ENCODE data around the gene CD209. TPM values are rescaled to one million over a fixed set of nuclear protein-coding genes. Genes with fewer than 3 reads are reported as not detected.
A peak's percentile ranks its signal among the peaks of the same experiment; 100 is the strongest.

The CD209 gene
- total and polyA plus RNA-seq, 2 experiments from 2014 or later = 0.35 TPM; not detected in 1

GRCh38 chr19:7739801-7740681 is 7.3 kb downstream of the CD209 start:
- H3K27ac Mint-ChIP-seq = no peak overlapping the region
- no peak for DNase-seq (ENCODE audit: low spot score)
- H3K4me1 Mint-ChIP-seq = peaks cover 4% of the 10 kb centered on the region; the same call in 2 of the 3 replicates
- no peak overlapping the region for H3K27ac ChIP-seq (ENCODE audit: low read depth)
- no peaks in the 10 kb centered on the region for H3K9me2 ChIP-seq (ENCODE audit: insufficient read depth)
- ATAC-seq = no peak
- no peak for TF ChIP-seq ETS1 (IDR thresholded peaks at IDR 0.05)
- no peak for TF ChIP-seq CTCF (conservative IDR thresholded peaks at IDR 0.05; ENCODE audit: low read depth in 2 of 2)
- no peak for TF ChIP-seq POLR2AphosphoS5 (IDR thresholded peaks at IDR 0.05; ENCODE audit: low read depth)
- no peak for TF ChIP-seq NANOG (IDR thresholded peaks at IDR 0.05; ENCODE audit: borderline replicate concordance)
- no peak for TF ChIP-seq ZNF462 (CRISPR knock-in tag; IDR thresholded peaks at IDR 0.05)
- no peak for TF ChIP-seq ZNF114 (CRISPR knock-in tag; IDR thresholded peaks at IDR 0.05)
- TF ChIP-seq ZNF331 (CRISPR knock-in tag; IDR thresholded peaks at IDR 0.05; ENCODE audit: low read depth) = no peak
- TF ChIP-seq CREB1 (CRISPR knock-in tag; IDR thresholded peaks at IDR 0.05; ENCODE audit: low read depth) = no peak
- no peak for TF ChIP-seq EZH2 (IDR thresholded peaks at IDR 0.05; ENCODE audit: low read depth, unreplicated experiment)
- TF ChIP-seq JUNB (IDR thresholded peaks at IDR 0.05; ENCODE audit: unreplicated experiment) = no peak
- TF ChIP-seq REST (IDR thresholded peaks at IDR 0.05; ENCODE audit: unreplicated experiment) = no peak
- TF ChIP-seq STAT1 (IDR thresholded peaks at IDR 0.05; ENCODE audit: unreplicated experiment) = no peak
- TF ChIP-seq EZH2phosphoT487 (IDR thresholded peaks at IDR 0.05; ENCODE audit: unreplicated experiment) = no peak
- no peaks in the 10 kb centered on the region for H3K27me3 ChIP-seq (ENCODE audit: insufficient read depth)
- H3F3A ChIP-seq (replicated peaks; ENCODE audit: low read depth) = no peaks in the 10 kb centered on the region
- no peaks in the 10 kb centered on the region for H3K4me1 ChIP-seq (ENCODE audit: insufficient read depth)
- H3K27me3 Mint-ChIP-seq (ENCODE audit: insufficient read depth, low read depth, poor library complexity) = peaks cover 5% of the 10 kb centered on the region
- H3K4me3 ChIP-seq = no peak overlapping the region
- H3K36me3 ChIP-seq (ENCODE audit: insufficient read depth) = no peaks in the 10 kb centered on the region
- H3K9me3 Mint-ChIP-seq = no peaks in the 10 kb centered on the region; the same call in 2 of the 3 replicates
- peak overlapping the region; percentile 94 for H2AFZ ChIP-seq
- no peak overlapping the region for H3K4me3 Mint-ChIP-seq
- H3K79me2 ChIP-seq (replicated peaks; ENCODE audit: insufficient read depth) = no peaks in the 10 kb centered on the region
- H3K36me3 Mint-ChIP-seq (ENCODE audit: low read depth) = no peaks in the 10 kb centered on the region
- H3K4me2 ChIP-seq = no peak overlapping the region
- no peaks in the 10 kb centered on the region for H4K20me1 ChIP-seq (replicated peaks; ENCODE audit: insufficient read depth)

All from GM23338 (cell line).